Loucy (cell line): ENCODE measurements around the gene N4BP2L2.

Experiments used
- CTCF ChIP-seq: fragments of 200-600 bp; sonication (generic); conservative IDR thresholded peaks from 2 replicates; pipeline ENCODE4 v1.5.1; 2014; ENCODE audit warnings: mild to moderate bottlenecking, antibody characterized with exemption, low read length
- EZH2phosphoT487 ChIP-seq: fragments of 200-600 bp; IDR thresholded peaks from 2 replicates; pipeline ENCODE4 v1.6.1; 2018; ENCODE audit warnings: antibody characterized with exemption, mild to moderate bottlenecking, moderate library complexity, borderline replicate concordance

- no peak for TF ChIP-seq CTCF
- TF ChIP-seq EZH2phosphoT487 = no peak
These were observed 12.8 kb downstream of the N4BP2L2 start for GRCh38 chr13:32525766-32526165.
